Caco-2 (cell line): Measurements from ENCODE around the gene PLCD4. TPM values are rescaled to one million over a fixed set of nuclear protein-coding genes. Genes with fewer than 3 reads are reported as not detected.

Source experiments
- BruUV-seq: library from RNA; stranded (reverse); fragments of 400-500 nt; replicated peaks from 2 replicates; lab custom pipeline; 2021; lab: Mats Ljungman, UMichigan
- CTCF ChIA-PET: fragments of 300-600 bp; sonication (Branson Sonifier 250); formaldehyde crosslinking; loops from one replicate; lab custom pipeline; 2022; ENCODE audit warnings: antibody characterized with exemption; lab: Charles Lee
- POLR2A ChIA-PET: fragments of 300-600 bp; sonication (Branson Sonifier 250); formaldehyde crosslinking; loops from one replicate; lab custom pipeline; 2022; ENCODE audit warnings: antibody characterized with exemption; lab: Charles Lee
- DNase-seq, 2 experiments: peaks; one replicate each; pipeline versions ENCODE4 v3.0.0 to v3.0.0-alpha.2; 2020 to 2022
- H3K27me3 ChIP-seq: replicated peaks from 2 replicates; pipeline ENCODE4 v1.6.0; 2011; ENCODE audit warnings: low read length; ENCODE audit not compliant: control insufficient read depth, insufficient read depth
- H3K36me3 ChIP-seq: 2 replicates; pipeline ENCODE4 v1.5.1; 2011; ENCODE audit warnings: low read length; ENCODE audit not compliant: control insufficient read depth, insufficient read depth
- H3K4me1 ChIP-seq: fragments of 250-450 bp; sonication (Bioruptor Pico); 2 replicates; pipeline ENCODE4 v1.5.1; 2020; ENCODE audit warnings: mild to moderate bottlenecking
- H3K4me3 ChIP-seq: 2 replicates; pipeline ENCODE4 v1.5.1; 2011; ENCODE audit warnings: low read depth, mild to moderate bottlenecking, control low read depth, low read length
- H3K9me3 ChIP-seq: fragments of 250-450 bp; sonication (Bioruptor Pico); 2 replicates; pipeline ENCODE4 v1.5.1; 2020; ENCODE audit warnings: mild to moderate bottlenecking, moderate library complexity
- H3K27ac Mint-ChIP-seq: one replicate; pipeline ENCODE4 v1.8.0; 2022; ENCODE audit warnings: mixed read lengths; ENCODE audit not compliant: unreplicated experiment
- H3K27me3 Mint-ChIP-seq: one replicate; pipeline ENCODE4 v1.8.0; 2022; ENCODE audit warnings: mixed read lengths; ENCODE audit not compliant: insufficient read depth, unreplicated experiment
- H3K36me3 Mint-ChIP-seq: one replicate; pipeline ENCODE4 v1.8.0; 2022; ENCODE audit warnings: mild to moderate bottlenecking, mixed read lengths; ENCODE audit not compliant: insufficient read depth, unreplicated experiment
- H3K4me1 Mint-ChIP-seq: one replicate; pipeline ENCODE4 v1.8.0; 2022; ENCODE audit warnings: low read depth, mixed read lengths; ENCODE audit not compliant: unreplicated experiment
- H3K4me3 Mint-ChIP-seq: one replicate; pipeline ENCODE4 v1.8.0; 2022; ENCODE audit warnings: mild to moderate bottlenecking, moderate library complexity, mixed read lengths; ENCODE audit not compliant: unreplicated experiment
- H3K9me3 Mint-ChIP-seq: one replicate; pipeline ENCODE4 v1.8.0; 2022; ENCODE audit warnings: mixed read lengths; ENCODE audit not compliant: unreplicated experiment
- intact Hi-C: fragments of 100-400 bp; cut with micrococcal nuclease; formaldehyde crosslinking; loops from one replicate; pipeline ENCODE4 v1.10.0; 2022; ENCODE audit not compliant: unreplicated experiment
- total RNA-seq: library from RNA; stranded (reverse); gene quantifications from 2 replicates; pipeline ENCODE4 v1.2.3, GENCODE V29; 2022
- TF ChIP-seq, protein P1 (sequence below), 2 experiments: fragments of 200-600 bp in 1 of 2; IDR thresholded peaks; 1 replicate in 1 of 2; 2 replicates in 1 of 2; pipeline versions ENCODE4 v1.5.1 to v1.8.0; 2011 to 2022; ENCODE audit warnings: antibody characterized with exemption in 1 of 2, control low read depth in 1 of 2, inconsistent platforms in 1 of 2, low read depth in 1 of 2, low read length in 1 of 2, mild to moderate bottlenecking in 1 of 2, moderate library complexity in 1 of 2; ENCODE audit not compliant: insufficient read depth in 1 of 2, severe bottlenecking in 1 of 2, unreplicated experiment in 1 of 2

Gene PLCD4
- total RNA-seq, 1 experiment from 2014 or later, result 0.48 TPM

DNA sequence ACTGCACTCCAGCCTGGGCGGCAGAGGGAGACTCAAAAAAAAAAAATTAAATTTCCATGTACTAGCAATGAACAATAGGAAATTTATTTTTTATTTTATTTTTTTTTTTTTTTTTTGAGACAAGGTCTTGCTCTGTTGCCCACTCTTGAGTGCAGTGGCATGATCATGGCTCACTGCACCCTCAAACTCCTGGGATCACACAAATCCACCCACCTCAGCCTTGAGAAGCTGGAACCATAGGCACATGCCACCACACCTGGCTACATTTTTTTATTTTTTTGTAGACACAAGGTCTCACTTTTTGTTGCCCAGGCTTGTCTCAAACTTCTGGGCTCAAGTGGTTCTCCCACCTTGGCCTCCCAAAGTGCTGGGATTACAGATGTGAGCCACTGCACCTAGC, 22.2 kb upstream of the PLCD4 start:
- Mint-ChIP-seq H3K9me3 (no peaks in the 10 kb centered on the region), H3K36me3 (peaks cover 96% of the 10 kb centered on the region), H3K4me1 (no peaks in the 10 kb centered on the region), H3K4me3 (no peak overlapping the region), H3K27me3 (no peaks in the 10 kb centered on the region), H3K27ac (no peak overlapping the region)
- Histone ChIP-seq H3K9me3 (no peaks in the 10 kb centered on the region), H3K36me3 (peaks cover 4% of the 10 kb centered on the region; the same call in 1 of the 2 replicates), H3K4me1 (no peaks in the 10 kb centered on the region), H3K27me3 (no peaks in the 10 kb centered on the region), H3K4me3 (no peak overlapping the region)
- CTCF ChIA-PET, result no interaction called here
- intact Hi-C loops, result no loop called here
- POLR2A ChIA-PET, result no interaction called here
- no TSS peak for BruUV-seq
- TF ChIP-seq, protein P1, sequence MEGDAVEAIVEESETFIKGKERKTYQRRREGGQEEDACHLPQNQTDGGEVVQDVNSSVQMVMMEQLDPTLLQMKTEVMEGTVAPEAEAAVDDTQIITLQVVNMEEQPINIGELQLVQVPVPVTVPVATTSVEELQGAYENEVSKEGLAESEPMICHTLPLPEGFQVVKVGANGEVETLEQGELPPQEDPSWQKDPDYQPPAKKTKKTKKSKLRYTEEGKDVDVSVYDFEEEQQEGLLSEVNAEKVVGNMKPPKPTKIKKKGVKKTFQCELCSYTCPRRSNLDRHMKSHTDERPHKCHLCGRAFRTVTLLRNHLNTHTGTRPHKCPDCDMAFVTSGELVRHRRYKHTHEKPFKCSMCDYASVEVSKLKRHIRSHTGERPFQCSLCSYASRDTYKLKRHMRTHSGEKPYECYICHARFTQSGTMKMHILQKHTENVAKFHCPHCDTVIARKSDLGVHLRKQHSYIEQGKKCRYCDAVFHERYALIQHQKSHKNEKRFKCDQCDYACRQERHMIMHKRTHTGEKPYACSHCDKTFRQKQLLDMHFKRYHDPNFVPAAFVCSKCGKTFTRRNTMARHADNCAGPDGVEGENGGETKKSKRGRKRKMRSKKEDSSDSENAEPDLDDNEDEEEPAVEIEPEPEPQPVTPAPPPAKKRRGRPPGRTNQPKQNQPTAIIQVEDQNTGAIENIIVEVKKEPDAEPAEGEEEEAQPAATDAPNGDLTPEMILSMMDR (IDR thresholded peaks at IDR 0.05; ENCODE audit: insufficient read depth in 1 of 2, low read depth in 1 of 2, low read length in 1 of 2, severe bottlenecking in 1 of 2, unreplicated experiment in 1 of 2), result no peak
- DNase-seq, result no peak

DNA sequence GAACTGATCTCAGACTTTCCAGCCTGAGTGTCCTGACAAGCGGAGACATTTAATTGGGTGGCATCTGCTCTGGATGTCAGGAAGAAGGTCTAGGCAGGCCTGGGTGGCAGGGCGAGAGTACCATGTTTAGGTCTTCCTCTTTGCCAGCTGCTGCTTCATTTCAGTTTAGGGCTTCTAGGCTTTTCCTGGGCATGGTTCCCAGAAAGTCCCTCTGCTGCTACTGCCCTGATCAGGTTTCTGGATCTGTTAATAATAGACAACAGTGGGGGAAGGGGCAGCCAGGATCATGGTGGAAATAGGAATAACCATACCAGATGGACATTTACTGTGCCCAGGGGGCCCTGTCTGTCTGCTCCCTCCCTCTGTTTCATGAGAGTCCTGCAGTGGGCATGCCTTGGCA, 2.3 kb upstream of the PLCD4 start:
- no peaks in the 10 kb centered on the region for H3K9me3 Mint-ChIP-seq
- no peak overlapping the region for H3K27ac Mint-ChIP-seq
- H3K4me3 ChIP-seq, result no peak overlapping the region
- no peaks in the 10 kb centered on the region for H3K9me3 ChIP-seq
- H3K4me3 Mint-ChIP-seq, result no peak overlapping the region
- H3K4me1 ChIP-seq, result no peaks in the 10 kb centered on the region
- H3K36me3 Mint-ChIP-seq, result no peaks in the 10 kb centered on the region
- H3K36me3 ChIP-seq, result no peaks in the 10 kb centered on the region
- no peaks in the 10 kb centered on the region for H3K27me3 ChIP-seq
- BruUV-seq, result no TSS peak
- CTCF ChIA-PET, result no interaction called here
- H3K4me1 Mint-ChIP-seq, result no peaks in the 10 kb centered on the region
- intact Hi-C loops, result no loop called here
- peaks cover 11% of the 10 kb centered on the region for H3K27me3 Mint-ChIP-seq
- POLR2A ChIA-PET, result no interaction called here
- DNase-seq, result no peak
- TF ChIP-seq, protein P1 (IDR thresholded peaks at IDR 0.05; ENCODE audit: insufficient read depth in 1 of 2, low read depth in 1 of 2, low read length in 1 of 2, severe bottlenecking in 1 of 2, unreplicated experiment in 1 of 2), result no peak

DNA sequence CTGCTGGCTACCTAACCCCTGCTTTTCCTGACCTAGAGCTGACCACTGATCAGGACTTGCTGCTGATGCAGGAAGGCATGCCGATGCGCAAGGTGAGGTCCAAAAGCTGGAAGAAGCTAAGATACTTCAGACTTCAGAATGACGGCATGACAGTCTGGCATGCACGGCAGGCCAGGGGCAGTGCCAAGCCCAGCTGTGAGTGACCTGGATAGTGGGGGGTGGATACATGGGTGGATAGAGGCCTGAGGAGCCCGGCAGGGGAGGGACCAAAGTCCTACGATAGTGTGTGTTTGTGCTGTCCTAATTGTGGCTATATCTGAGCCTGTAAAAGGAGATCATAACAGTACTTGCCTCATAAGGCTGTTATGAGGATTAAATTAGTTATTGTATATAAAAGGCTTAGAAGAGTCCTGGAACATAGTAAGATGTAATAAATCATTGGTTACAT, 8.2 kb downstream of the PLCD4 start:
- CTCF ChIA-PET, result no interaction called here
- Mint-ChIP-seq H3K36me3 (no peaks in the 10 kb centered on the region), H3K9me3 (no peaks in the 10 kb centered on the region), H3K4me3 (no peak overlapping the region), H3K27me3 (peaks cover 3% of the 10 kb centered on the region), H3K27ac (no peak overlapping the region), H3K4me1 (peaks cover 5% of the 10 kb centered on the region)
- no peak for DNase-seq
- no peaks in the 10 kb centered on the region for H3K4me1 ChIP-seq
- no peak overlapping the region for H3K4me3 ChIP-seq
- no peaks in the 10 kb centered on the region for H3K9me3 ChIP-seq
- BruUV-seq, result no TSS peak
- no peaks in the 10 kb centered on the region for H3K27me3 ChIP-seq
- H3K36me3 ChIP-seq, result no peaks in the 10 kb centered on the region
- TF ChIP-seq, protein P1 (IDR thresholded peaks at IDR 0.05; ENCODE audit: insufficient read depth in 1 of 2, low read depth in 1 of 2, low read length in 1 of 2, severe bottlenecking in 1 of 2, unreplicated experiment in 1 of 2), result no peak
- intact Hi-C loops, result no loop called here
- POLR2A ChIA-PET, result interaction anchor here (0.6 kb wide), 1 partner anchor 154 kb away, joined by 3 read pairs; no protein-coding TSS in a partner anchor
